ENCODE measurements around the gene ZBTB7C. TPM values are rescaled to one million over a fixed set of nuclear protein-coding genes. Genes with fewer than 3 reads are reported as not detected.

ZBTB7C gene
- total RNA-seq, 1 experiment from 2014 or later = 0.18 TPM

- Histone ChIP-seq H3K36me3 (ENCODE audit: control insufficient read depth, insufficient read depth, low read length) (no peaks in the 10 kb centered on the region), H3K4me3 (ENCODE audit: low read depth, low read length) (no peak overlapping the region), H3K4me1 (no peaks in the 10 kb centered on the region), H3K9me3 (no peaks in the 10 kb centered on the region), H3K27me3 (replicated peaks; ENCODE audit: control insufficient read depth, insufficient read depth, low read length) (no peaks in the 10 kb centered on the region)
- intact Hi-C loops (cut with micrococcal nuclease; ENCODE audit: unreplicated experiment) = no loop called here
- H3K4me3 Mint-ChIP-seq (ENCODE audit: unreplicated experiment) = no peak overlapping the region
- H3K4me1 Mint-ChIP-seq (ENCODE audit: low read depth, unreplicated experiment) = no peaks in the 10 kb centered on the region
- POLR2A ChIA-PET = no interaction called here
- no TSS peak for BruUV-seq (replicated peaks)
- H3K27me3 Mint-ChIP-seq (ENCODE audit: insufficient read depth, unreplicated experiment) = peaks cover 5% of the 10 kb centered on the region
- CTCF ChIA-PET = no interaction called here
- H3K27ac Mint-ChIP-seq (ENCODE audit: unreplicated experiment) = no peak overlapping the region
- DNase-seq = no peak
- H3K9me3 Mint-ChIP-seq (ENCODE audit: unreplicated experiment) = no peaks in the 10 kb centered on the region
- no peaks in the 10 kb centered on the region for H3K36me3 Mint-ChIP-seq (ENCODE audit: insufficient read depth, unreplicated experiment)
- no peak for TF ChIP-seq CTCF (IDR thresholded peaks at IDR 0.05; ENCODE audit: insufficient read depth in 1 of 2, low read depth in 1 of 2, low read length in 1 of 2, severe bottlenecking in 1 of 2, unreplicated experiment in 1 of 2)
These were observed 201.4 kb downstream of the ZBTB7C start for GRCh38 chr18:48207733-48208132.

- CTCF ChIA-PET = no interaction called here
- Histone ChIP-seq H3K27me3 (replicated peaks; ENCODE audit: control insufficient read depth, insufficient read depth, low read length) (no peaks in the 10 kb centered on the region), H3K4me1 (no peaks in the 10 kb centered on the region), H3K36me3 (ENCODE audit: control insufficient read depth, insufficient read depth, low read length) (no peaks in the 10 kb centered on the region), H3K9me3 (no peaks in the 10 kb centered on the region), H3K4me3 (ENCODE audit: low read depth, low read length) (no peak overlapping the region)
- Mint-ChIP-seq H3K4me3 (ENCODE audit: unreplicated experiment) (no peak overlapping the region), H3K27me3 (ENCODE audit: insufficient read depth, unreplicated experiment) (peaks cover 5% of the 10 kb centered on the region), H3K4me1 (ENCODE audit: low read depth, unreplicated experiment) (no peaks in the 10 kb centered on the region), H3K9me3 (ENCODE audit: unreplicated experiment) (no peaks in the 10 kb centered on the region), H3K27ac (ENCODE audit: unreplicated experiment) (no peak overlapping the region), H3K36me3 (ENCODE audit: insufficient read depth, unreplicated experiment) (no peaks in the 10 kb centered on the region)
- no peak for TF ChIP-seq CTCF (IDR thresholded peaks at IDR 0.05; ENCODE audit: insufficient read depth in 1 of 2, low read depth in 1 of 2, low read length in 1 of 2, severe bottlenecking in 1 of 2, unreplicated experiment in 1 of 2)
- DNase-seq = no peak
- no TSS peak for BruUV-seq (replicated peaks)
- POLR2A ChIA-PET = no interaction called here
- intact Hi-C loops (cut with micrococcal nuclease; ENCODE audit: unreplicated experiment) = no loop called here
These were observed 202.3 kb downstream of the ZBTB7C start for GRCh38 chr18:48206887-48207286.

- Histone ChIP-seq H3K4me3 (ENCODE audit: low read depth, low read length) (no peak overlapping the region), H3K27me3 (replicated peaks; ENCODE audit: control insufficient read depth, insufficient read depth, low read length) (no peaks in the 10 kb centered on the region), H3K36me3 (ENCODE audit: control insufficient read depth, insufficient read depth, low read length) (no peaks in the 10 kb centered on the region), H3K4me1 (no peaks in the 10 kb centered on the region), H3K9me3 (no peaks in the 10 kb centered on the region)
- peaks cover 8% of the 10 kb centered on the region for H3K27me3 Mint-ChIP-seq (ENCODE audit: insufficient read depth, unreplicated experiment)
- no peaks in the 10 kb centered on the region for H3K9me3 Mint-ChIP-seq (ENCODE audit: unreplicated experiment)
- ChIA-PET POLR2A (no interaction called here), CTCF (no interaction called here)
- no TSS peak for BruUV-seq (replicated peaks)
- no peak for DNase-seq
- intact Hi-C loops (cut with micrococcal nuclease; ENCODE audit: unreplicated experiment) = no loop called here
- no peak overlapping the region for H3K27ac Mint-ChIP-seq (ENCODE audit: unreplicated experiment)
- H3K4me3 Mint-ChIP-seq (ENCODE audit: unreplicated experiment) = no peak overlapping the region
- H3K36me3 Mint-ChIP-seq (ENCODE audit: insufficient read depth, unreplicated experiment) = no peaks in the 10 kb centered on the region
- no peaks in the 10 kb centered on the region for H3K4me1 Mint-ChIP-seq (ENCODE audit: low read depth, unreplicated experiment)
- TF ChIP-seq CTCF (IDR thresholded peaks at IDR 0.05; ENCODE audit: insufficient read depth in 1 of 2, low read depth in 1 of 2, low read length in 1 of 2, severe bottlenecking in 1 of 2, unreplicated experiment in 1 of 2) = no peak
These were observed 205.1 kb downstream of the ZBTB7C start for GRCh38 chr18:48203961-48204666.
